Esophagus squamous epithelium (tissue), 5 donors: ENCODE measurements around the gene ALX1. TPM values are rescaled to one million over a fixed set of nuclear protein-coding genes. Genes with fewer than 3 reads are reported as not detected.

Experiments
- DNase-seq: peaks from one replicate; lab custom pipeline; 2025; lab: John Stamatoyannopoulos, UW
- H3K27ac ChIP-seq, 4 donors: fragments of 200-600 bp; sonication (generic); one replicate each; pipeline ENCODE4 v1.5.1; 2016 to 2019; ENCODE audit warnings: mild to moderate bottlenecking in 1 of 4
- H3K27me3 ChIP-seq, 4 donors: fragments of 200-600 bp; sonication (generic); 1 replicate in 3 of 4; 2 replicates in 1 of 4; pipeline versions ENCODE4 v1.5.1 to v1.6.0; 2017 to 2021; ENCODE audit warnings: antibody characterized with exemption in 1 of 4
- H3K36me3 ChIP-seq, 3 donors: fragments of 200-600 bp; sonication (generic); one replicate each; pipeline ENCODE4 v1.5.1; 2016 to 2019
- H3K4me1 ChIP-seq, 3 donors: fragments of 200-600 bp; sonication (generic); one replicate each; pipeline ENCODE4 v1.5.1; 2017 to 2019
- H3K4me3 ChIP-seq, 4 donors: fragments of 200-600 bp; sonication (generic); 1 replicate in 3 of 4; 2 replicates in 1 of 4; pipeline ENCODE4 v1.5.1; 2016 to 2019; ENCODE audit warnings: mild to moderate bottlenecking in 2 of 4, moderate library complexity in 1 of 4
- H3K9me3 ChIP-seq, 3 donors: fragments of 200-600 bp; sonication (generic); one replicate each; pipeline ENCODE4 v1.5.1; 2016 to 2019
- POLR2A ChIP-seq, 4 donors: fragments of 450-650 bp; IDR thresholded peaks; one replicate each; pipeline ENCODE4 v1.6.1; 2017; ENCODE audit warnings: antibody characterized with exemption in 4 of 4, mild to moderate bottlenecking in 4 of 4, moderate library complexity in 3 of 4
- whole genome bisulfite sequencing, 2 donors: methylation state at CpG; one replicate each; pipeline ENCODE4 v1.1.5; 2018; 5-methylcytosine and 5-hydroxymethylcytosine counted together
- intact Hi-C: fragments of 100-400 bp; cut with DNase I; formaldehyde crosslinking; loops from one replicate; pipeline ENCODE4 v1.15.0; 2022
- total RNA-seq, 4 donors: library from RNA; depleted of rRNA; stranded (reverse); fragments of >200 nt; gene quantifications; one replicate each; pipeline ENCODE4 v1.1.0, GENCODE V29; 2016
- TF ChIP-seq, protein P1 (sequence below), 6 experiments: fragments of 450-650 bp in 4 of 6; fragments of 200-600 bp in 2 of 6; sonication (generic) in 2 of 6; IDR thresholded peaks; one replicate each; pipeline ENCODE4 v1.5.1; 2016 to 2019; ENCODE audit warnings: antibody characterized with exemption in 6 of 6, mild to moderate bottlenecking in 4 of 6, moderate library complexity in 4 of 6
- donor health status: DM: yes; HTN: yes; CAD: no.

Gene ALX1
- total RNA-seq, result not detected

DNA sequence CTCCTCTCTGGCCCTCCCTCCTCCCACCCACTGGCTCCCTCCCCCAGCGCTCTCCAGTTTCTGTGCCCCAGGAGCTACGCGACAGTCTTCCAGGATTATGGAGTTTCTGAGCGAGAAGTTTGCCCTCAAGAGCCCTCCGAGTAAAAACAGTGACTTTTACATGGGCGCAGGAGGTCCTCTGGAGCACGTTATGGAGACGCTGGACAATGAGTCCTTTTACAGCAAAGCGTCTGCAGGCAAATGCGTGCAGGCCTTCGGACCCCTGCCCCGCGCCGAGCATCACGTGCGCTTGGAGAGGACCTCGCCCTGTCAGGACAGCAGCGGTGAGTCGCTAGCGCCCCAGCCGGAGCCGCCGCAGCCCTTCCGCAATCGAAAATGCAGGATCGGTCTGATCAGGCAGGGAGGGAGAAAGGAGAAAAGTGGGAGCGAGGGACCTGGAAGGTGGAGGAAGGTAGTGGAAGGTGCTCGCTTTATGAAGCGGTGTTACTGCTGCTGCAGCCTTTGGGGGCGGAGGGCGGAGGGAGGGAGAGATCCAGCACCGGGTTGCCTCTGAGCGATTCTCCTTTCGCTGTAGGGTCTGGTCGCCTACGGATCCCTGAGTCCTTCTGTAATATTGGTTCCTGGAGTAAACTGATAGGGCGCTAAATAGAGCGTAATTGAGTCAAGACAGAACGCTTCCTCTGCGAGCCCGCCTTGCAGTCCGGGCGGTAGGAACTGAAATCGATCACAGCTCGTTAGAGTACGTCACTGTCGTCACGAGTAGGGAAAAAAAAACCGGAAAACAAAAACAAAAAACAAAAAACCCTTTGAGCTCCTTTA, at the start of gene ALX1:
Gene ALX1, plus strand, starts transcription at position 56 of the 819 bp plus-strand sequence. Its CDS starts 42 bp downstream, at position 98.
- Histone ChIP-seq H3K9me3 (peaks cover 0 to 10% (median 9%) of the 10 kb centered on the region in 3 donors), H3K4me3 (peak within 1 kb of the TSS; percentile 10 to 58 (median 42)), H3K4me1 (peaks cover 14 to 21% (median 20%) of the 10 kb centered on the region in 3 donors), H3K36me3 (no peaks in the 10 kb centered on the region), H3K27ac (no peak within 1 kb of the TSS), H3K27me3 (peaks cover 15 to 100% (median 34%) of the 10 kb centered on the region in 4 donors)
- WGBS, 2 donors, result 6 to 12% methylated on average over 20 to 36 of the region's 49 CpGs
- intact Hi-C loops, result no loop called here
- DNase-seq, result no peak
- TF ChIP-seq, protein P1, sequence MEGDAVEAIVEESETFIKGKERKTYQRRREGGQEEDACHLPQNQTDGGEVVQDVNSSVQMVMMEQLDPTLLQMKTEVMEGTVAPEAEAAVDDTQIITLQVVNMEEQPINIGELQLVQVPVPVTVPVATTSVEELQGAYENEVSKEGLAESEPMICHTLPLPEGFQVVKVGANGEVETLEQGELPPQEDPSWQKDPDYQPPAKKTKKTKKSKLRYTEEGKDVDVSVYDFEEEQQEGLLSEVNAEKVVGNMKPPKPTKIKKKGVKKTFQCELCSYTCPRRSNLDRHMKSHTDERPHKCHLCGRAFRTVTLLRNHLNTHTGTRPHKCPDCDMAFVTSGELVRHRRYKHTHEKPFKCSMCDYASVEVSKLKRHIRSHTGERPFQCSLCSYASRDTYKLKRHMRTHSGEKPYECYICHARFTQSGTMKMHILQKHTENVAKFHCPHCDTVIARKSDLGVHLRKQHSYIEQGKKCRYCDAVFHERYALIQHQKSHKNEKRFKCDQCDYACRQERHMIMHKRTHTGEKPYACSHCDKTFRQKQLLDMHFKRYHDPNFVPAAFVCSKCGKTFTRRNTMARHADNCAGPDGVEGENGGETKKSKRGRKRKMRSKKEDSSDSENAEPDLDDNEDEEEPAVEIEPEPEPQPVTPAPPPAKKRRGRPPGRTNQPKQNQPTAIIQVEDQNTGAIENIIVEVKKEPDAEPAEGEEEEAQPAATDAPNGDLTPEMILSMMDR (IDR thresholded peaks at IDR 0.05), result no peak
- no peak for TF ChIP-seq POLR2A (IDR thresholded peaks at IDR 0.05)

DNA sequence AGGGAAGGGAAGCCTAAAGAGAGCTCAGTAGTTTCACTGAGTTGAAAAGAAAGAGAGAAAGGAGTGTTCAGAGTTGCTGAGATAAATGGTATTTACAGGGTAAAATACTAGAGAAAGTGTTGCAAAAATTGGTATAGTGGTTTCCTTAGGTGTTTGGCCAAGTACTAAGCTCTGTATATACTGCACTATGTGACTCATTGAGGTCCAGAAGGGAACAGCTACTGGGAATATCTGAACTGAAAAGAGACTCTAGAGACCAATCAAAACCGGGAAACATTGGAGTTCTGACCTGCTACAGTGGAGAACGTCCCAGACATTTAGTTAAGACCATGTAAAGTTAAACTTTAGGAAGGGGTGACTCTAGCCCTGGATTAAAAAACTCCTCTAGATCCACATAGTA, 42.7 kb upstream of the ALX1 start:
- H3K27ac ChIP-seq, result no peak overlapping the region
- H3K27me3 ChIP-seq, result no peaks in the 10 kb centered on the region
- WGBS, 2 donors, result 36 to 45% methylated on average over 2 of the region's 2 CpGs
- H3K4me1 ChIP-seq, result no peaks in the 10 kb centered on the region
- TF ChIP-seq, protein P1 (IDR thresholded peaks at IDR 0.05), result no peak
- no peak for TF ChIP-seq POLR2A (IDR thresholded peaks at IDR 0.05)
- no peaks in the 10 kb centered on the region for H3K36me3 ChIP-seq
- intact Hi-C loops, result no loop called here
- no peak for DNase-seq
- H3K4me3 ChIP-seq, result no peak overlapping the region
- H3K9me3 ChIP-seq, result no peaks in the 10 kb centered on the region

DNA sequence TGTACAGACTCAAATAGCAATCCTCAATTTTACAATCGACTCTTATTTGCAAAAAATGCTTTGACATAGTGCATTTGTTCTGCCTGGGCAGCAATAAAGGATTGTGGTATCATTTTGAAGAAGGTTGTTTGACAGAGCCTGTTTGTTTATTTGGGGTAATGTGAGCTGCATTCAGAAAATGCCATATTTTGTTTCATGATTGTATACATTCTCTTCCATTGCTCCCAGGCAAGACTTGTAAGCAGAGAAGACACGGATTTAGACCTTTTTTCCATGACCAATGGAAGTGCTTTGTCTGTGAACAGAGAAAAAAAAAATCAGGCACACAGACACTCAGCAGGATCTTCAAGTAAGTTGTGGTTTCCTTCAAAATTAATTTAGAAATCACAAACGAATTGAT, 35.5 kb upstream of the ALX1 start:
- DNase-seq, result no peak
- WGBS, 2 donors, result 29 to 32% methylated on average over 3 of the region's 3 CpGs
- Histone ChIP-seq H3K9me3 (no peaks in the 10 kb centered on the region), H3K27me3 (no peaks in the 10 kb centered on the region), H3K36me3 (no peaks in the 10 kb centered on the region), H3K27ac (no peak overlapping the region), H3K4me3 (no peak overlapping the region), H3K4me1 (no peaks in the 10 kb centered on the region)
- intact Hi-C loops, result no loop called here
- TF ChIP-seq POLR2A (IDR thresholded peaks at IDR 0.05), result no peak
- TF ChIP-seq, protein P1 (IDR thresholded peaks at IDR 0.05), result no peak

DNA sequence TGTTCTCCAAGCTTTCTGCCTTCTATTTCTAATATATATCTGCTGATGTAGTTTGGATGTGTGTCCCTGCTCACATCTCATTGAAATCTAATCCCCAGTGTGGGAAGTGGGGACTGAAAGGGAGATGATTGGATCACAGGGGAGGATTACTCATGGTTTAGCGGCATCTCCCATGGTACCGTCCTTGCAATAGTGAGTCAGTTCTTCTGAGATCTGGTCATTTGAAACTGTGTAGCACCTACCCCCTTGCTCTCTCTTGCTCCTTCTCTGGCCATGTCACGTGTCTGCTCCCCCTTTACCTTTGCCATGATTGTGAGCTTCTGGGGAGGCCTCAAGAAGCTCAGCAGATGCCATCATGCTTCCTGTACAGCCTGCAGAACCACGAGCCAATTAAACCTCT, 26.2 kb upstream of the ALX1 start:
- Histone ChIP-seq H3K27me3 (no peaks in the 10 kb centered on the region), H3K27ac (no peak overlapping the region), H3K9me3 (no peaks in the 10 kb centered on the region), H3K4me3 (no peak overlapping the region), H3K4me1 (no peaks in the 10 kb centered on the region), H3K36me3 (no peaks in the 10 kb centered on the region)
- DNase-seq, result no peak
- intact Hi-C loops, result no loop called here
- 55 to 65% methylated on average over 3 to 4 of the region's 4 CpGs for WGBS, 2 donors
- TF ChIP-seq, protein P1 (IDR thresholded peaks at IDR 0.05), result no peak
- no peak for TF ChIP-seq POLR2A (IDR thresholded peaks at IDR 0.05)

DNA sequence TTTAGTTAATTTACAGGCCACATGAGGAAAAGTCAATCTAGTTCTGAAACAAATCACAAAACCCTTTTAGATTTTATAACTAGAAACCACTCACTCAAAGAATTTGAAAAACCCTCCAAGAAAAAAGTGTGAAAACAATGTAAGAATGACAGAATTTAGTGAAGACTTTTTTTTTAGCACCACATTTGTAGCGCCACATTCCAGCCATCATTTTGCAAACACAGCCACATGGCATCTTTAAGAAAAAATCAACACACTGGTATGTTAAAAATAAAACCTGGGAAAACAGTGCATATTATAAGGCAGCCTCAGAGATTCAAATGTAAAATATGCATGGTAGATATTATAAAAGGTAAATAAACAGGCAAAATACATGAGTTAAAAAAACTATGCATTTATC, 22.3 kb upstream of the ALX1 start:
- intact Hi-C loops, result no loop called here
- no peak for DNase-seq
- Histone ChIP-seq H3K36me3 (no peaks in the 10 kb centered on the region), H3K9me3 (no peaks in the 10 kb centered on the region), H3K27me3 (no peaks in the 10 kb centered on the region), H3K27ac (no peak overlapping the region), H3K4me3 (no peak overlapping the region), H3K4me1 (no peaks in the 10 kb centered on the region)
- WGBS, 2 donors, result 81 to 83% methylated on average over 1 of the region's 1 CpG
- TF ChIP-seq, protein P1 (IDR thresholded peaks at IDR 0.05), result no peak
- no peak for TF ChIP-seq POLR2A (IDR thresholded peaks at IDR 0.05)
